HL-60 (cell line): ENCODE data around the gene BIN1.

Source experiments
- DNase-seq, 2 experiments: peaks; one replicate each; pipeline ENCODE4 v3.0.0-alpha.2; 2010 to 2020; ENCODE audit warnings: low read depth in 1 of 2, low spot score in 1 of 2
- H3K27ac ChIP-seq: fragments of 250-450 bp; sonication (Bioruptor Pico); replicated peaks from 2 replicates; pipeline ENCODE4 v1.5.1; 2020; ENCODE audit warnings: mild to moderate bottlenecking, moderate library complexity
- H3K27me3 ChIP-seq: fragments of 250-450 bp; sonication (Bioruptor Pico); 2 replicates; pipeline ENCODE4 v1.5.1; 2021; ENCODE audit warnings: mild to moderate bottlenecking, moderate library complexity; ENCODE audit not compliant: insufficient read depth, poor library complexity, severe bottlenecking
- H3K4me3 ChIP-seq: replicated peaks from 2 replicates; pipeline ENCODE4 v1.5.1; 2011; ENCODE audit warnings: mild to moderate bottlenecking, control low read depth, low read length; ENCODE audit not compliant: insufficient read depth
- GABPA ChIP-seq: IDR thresholded peaks from 2 replicates; pipeline ENCODE4 v1.6.1; 2012; ENCODE audit warnings: low read depth
- POLR2AphosphoS5 ChIP-seq: IDR thresholded peaks from 2 replicates; pipeline ENCODE4 v1.6.1; 2012; ENCODE audit warnings: low read depth
- SPI1 ChIP-seq: IDR thresholded peaks from 2 replicates; pipeline ENCODE4 v1.6.1; 2012; ENCODE audit warnings: low read depth, mild to moderate bottlenecking, borderline replicate concordance
- TF ChIP-seq, protein P1 (sequence below): IDR thresholded peaks from one replicate; pipeline ENCODE4 v1.5.1; 2011; ENCODE audit warnings: low read length, control low read depth, inconsistent platforms; ENCODE audit not compliant: insufficient read depth
- TF ChIP-seq, protein P2 (sequence below): IDR thresholded peaks from 2 replicates; pipeline ENCODE4 v1.6.1; 2012; ENCODE audit warnings: low read depth; ENCODE audit not compliant: insufficient replicate concordance

BIN1 gene

DNA sequence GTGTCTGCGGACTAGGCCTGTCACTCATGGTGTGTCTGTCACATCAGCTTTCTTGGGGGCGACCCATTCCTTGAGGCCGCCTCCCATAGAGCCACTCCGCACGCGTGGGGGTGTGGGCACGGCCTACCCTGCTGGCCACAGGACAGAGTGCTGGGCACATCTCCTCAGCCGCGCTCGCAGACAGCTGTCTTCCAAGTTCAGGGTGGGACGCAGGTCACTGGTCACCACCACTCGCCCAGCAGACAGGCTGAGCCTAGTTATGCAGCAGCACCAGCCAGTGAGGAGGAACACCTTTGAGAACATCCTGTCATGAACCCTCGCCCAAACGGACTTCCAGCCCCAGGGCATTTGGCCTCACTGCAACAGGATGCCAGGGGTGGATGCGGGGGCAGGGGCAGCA, 30.8 kb upstream of the BIN1 start:
- no peaks in the 10 kb centered on the region for H3K27me3 ChIP-seq
- DNase-seq = no peak
- H3K4me3 ChIP-seq = no peak overlapping the region
- H3K27ac ChIP-seq = no peak overlapping the region
- no peak for TF ChIP-seq SPI1

DNA sequence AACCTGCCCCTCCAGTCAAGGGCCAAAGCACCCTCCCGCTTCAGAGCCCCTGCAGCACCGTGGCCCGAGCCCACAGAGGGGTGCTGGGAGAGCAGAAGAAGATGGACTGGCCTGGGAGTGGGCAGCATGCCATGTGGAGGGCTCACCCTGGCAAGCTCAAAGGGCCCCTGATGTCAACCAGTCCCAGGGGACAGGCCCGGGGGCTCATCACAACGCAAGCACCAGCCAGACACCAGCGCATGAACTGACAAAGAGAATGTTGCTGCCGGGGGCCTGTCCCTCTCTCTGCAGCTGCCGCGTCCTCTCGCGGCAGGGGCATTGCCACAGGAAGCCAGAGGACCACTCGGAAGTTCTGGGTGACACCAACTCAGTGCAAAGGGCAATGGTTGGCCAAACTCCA, 30.3 kb upstream of the BIN1 start:
- TF ChIP-seq GABPA (no peak), SPI1 (no peak), POLR2AphosphoS5 (no peak)
- TF ChIP-seq, protein P1, sequence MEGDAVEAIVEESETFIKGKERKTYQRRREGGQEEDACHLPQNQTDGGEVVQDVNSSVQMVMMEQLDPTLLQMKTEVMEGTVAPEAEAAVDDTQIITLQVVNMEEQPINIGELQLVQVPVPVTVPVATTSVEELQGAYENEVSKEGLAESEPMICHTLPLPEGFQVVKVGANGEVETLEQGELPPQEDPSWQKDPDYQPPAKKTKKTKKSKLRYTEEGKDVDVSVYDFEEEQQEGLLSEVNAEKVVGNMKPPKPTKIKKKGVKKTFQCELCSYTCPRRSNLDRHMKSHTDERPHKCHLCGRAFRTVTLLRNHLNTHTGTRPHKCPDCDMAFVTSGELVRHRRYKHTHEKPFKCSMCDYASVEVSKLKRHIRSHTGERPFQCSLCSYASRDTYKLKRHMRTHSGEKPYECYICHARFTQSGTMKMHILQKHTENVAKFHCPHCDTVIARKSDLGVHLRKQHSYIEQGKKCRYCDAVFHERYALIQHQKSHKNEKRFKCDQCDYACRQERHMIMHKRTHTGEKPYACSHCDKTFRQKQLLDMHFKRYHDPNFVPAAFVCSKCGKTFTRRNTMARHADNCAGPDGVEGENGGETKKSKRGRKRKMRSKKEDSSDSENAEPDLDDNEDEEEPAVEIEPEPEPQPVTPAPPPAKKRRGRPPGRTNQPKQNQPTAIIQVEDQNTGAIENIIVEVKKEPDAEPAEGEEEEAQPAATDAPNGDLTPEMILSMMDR = no peak
- TF ChIP-seq, protein P2, sequence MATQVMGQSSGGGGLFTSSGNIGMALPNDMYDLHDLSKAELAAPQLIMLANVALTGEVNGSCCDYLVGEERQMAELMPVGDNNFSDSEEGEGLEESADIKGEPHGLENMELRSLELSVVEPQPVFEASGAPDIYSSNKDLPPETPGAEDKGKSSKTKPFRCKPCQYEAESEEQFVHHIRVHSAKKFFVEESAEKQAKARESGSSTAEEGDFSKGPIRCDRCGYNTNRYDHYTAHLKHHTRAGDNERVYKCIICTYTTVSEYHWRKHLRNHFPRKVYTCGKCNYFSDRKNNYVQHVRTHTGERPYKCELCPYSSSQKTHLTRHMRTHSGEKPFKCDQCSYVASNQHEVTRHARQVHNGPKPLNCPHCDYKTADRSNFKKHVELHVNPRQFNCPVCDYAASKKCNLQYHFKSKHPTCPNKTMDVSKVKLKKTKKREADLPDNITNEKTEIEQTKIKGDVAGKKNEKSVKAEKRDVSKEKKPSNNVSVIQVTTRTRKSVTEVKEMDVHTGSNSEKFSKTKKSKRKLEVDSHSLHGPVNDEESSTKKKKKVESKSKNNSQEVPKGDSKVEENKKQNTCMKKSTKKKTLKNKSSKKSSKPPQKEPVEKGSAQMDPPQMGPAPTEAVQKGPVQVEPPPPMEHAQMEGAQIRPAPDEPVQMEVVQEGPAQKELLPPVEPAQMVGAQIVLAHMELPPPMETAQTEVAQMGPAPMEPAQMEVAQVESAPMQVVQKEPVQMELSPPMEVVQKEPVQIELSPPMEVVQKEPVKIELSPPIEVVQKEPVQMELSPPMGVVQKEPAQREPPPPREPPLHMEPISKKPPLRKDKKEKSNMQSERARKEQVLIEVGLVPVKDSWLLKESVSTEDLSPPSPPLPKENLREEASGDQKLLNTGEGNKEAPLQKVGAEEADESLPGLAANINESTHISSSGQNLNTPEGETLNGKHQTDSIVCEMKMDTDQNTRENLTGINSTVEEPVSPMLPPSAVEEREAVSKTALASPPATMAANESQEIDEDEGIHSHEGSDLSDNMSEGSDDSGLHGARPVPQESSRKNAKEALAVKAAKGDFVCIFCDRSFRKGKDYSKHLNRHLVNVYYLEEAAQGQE = no peak
- DNase-seq = no peak
- Histone ChIP-seq H3K27me3 (no peaks in the 10 kb centered on the region), H3K4me3 (no peak overlapping the region), H3K27ac (no peak overlapping the region)

DNA sequence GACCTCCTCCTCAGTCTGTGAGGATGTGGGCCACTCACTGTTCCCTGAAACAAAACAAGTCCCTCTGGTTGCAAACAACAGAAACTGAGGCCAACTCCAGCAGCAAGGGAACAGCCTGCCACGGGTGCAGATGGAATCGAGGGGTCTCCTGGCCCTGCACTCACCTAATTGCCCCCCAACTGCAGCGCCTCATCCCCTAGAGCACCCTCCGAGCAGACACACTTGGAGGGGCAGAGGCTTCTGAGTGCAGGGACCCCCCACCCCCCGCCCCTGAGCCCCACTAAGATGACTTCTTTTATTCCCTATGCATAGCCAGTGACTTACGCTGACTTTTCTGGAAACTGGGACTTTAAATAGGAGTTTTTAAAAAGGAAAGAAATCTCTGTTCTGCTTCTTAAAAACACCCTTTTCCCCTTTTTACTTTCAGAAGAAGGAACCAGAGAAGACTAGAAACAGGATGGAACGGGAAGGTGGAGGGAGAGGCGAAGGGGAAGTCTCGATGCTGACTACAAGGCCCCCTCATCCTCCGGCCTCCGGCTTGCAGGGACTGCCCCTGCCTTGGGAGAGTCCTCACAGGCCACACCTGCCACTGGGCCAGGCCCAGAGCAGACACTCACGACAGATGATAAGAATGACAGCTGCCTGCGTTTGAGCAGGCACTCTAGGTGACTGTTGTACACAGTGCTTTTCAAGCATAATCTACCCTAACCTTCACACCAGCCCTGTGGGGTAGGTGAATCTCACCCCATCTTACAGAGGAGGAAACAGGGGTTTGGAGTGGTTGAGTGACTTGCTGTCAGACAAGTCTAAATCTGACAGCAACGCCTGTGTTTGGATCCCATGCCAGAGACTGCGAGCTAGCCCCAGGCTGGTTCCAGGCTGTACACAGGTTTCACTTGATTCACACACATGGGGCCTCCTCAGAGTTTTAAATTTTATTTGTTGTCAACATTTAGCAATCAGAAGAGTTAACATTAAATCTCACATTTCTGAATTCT, 28.2 kb upstream of the BIN1 start:
- H3K27me3 ChIP-seq = no peaks in the 10 kb centered on the region
- no peak overlapping the region for H3K4me3 ChIP-seq
- no peak overlapping the region for H3K27ac ChIP-seq
- no peak for TF ChIP-seq POLR2AphosphoS5
- peak; percentile 49; the same call in 1 of the 2 replicates for TF ChIP-seq SPI1
- TF ChIP-seq GABPA = no peak
- TF ChIP-seq, protein P1 = no peak
- TF ChIP-seq, protein P2 = no peak
- peak in 1 of 2 experiments; percentile 22 for DNase-seq

DNA sequence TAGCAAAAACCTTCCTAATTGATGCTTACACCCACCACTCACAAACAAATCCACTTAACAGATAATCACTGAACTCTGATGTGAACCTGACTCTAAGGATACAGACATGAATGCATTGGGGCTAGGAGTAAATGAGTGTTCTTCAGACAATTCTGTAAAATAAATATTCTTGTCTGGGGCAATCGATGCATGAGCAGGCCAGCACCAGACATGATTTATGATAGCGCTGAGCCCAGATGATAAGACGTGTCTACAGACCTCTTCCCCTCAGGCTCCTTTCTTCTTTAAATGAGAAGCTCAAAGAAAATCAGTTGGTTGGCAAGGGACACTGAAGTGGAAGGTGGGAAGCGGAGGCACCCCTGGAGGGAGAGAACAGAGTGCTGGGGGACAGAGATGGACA, 27.3 kb upstream of the BIN1 start:
- DNase-seq = no peak

More for the DNA sequence above, 27.3 kb upstream of the BIN1 start:
- no peak overlapping the region for H3K4me3 ChIP-seq
- H3K27me3 ChIP-seq = no peaks in the 10 kb centered on the region
- TF ChIP-seq, protein P1 = no peak
- TF ChIP-seq GABPA (no peak), POLR2AphosphoS5 (no peak), SPI1 (no peak)
- TF ChIP-seq, protein P2 = no peak
- H3K27ac ChIP-seq = no peak overlapping the region
